ENCODE measurements around the gene GBA3.

Gene GBA3

DNA sequence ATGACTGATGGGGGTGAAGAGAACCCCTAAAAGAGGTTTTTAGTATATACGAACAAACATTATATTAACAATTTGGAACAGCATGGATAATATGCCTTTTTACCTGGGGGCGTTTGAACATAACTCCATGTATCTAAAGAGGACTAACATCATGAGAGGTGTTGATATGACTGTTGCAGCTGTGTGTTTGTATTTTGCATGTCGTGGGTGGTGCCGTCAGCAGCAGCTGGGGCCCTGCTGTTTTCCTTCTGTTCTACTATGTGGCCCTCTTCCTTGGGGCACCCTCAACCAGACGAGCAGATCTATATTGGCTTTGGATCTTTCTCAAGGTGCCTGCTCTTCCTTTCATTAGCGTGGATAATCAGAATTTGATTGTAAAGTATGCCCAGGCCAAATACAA is 11.2 kb downstream of the GBA3 start:
- DNase-seq, result no peak

DNA sequence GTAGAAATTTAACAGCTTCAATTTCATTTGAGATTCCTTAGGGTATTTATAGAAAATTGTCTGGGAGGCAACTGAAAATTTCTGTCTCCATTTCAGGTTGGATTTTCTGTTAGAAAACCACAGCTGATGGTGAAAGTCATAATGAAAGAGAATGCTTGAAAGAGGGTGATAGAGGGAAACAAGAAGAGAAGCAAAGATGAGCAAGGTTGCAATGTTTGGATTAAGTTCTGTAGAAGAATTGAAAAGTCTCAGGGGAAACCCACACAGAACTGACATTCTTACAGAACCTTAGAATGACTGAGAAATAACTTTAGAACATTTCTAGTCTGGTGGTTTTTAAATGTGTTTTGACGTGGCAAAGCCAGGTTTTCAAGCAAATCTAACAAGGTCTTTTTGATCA is 14.7 kb downstream of the GBA3 start:
- no peak for DNase-seq

DNA sequence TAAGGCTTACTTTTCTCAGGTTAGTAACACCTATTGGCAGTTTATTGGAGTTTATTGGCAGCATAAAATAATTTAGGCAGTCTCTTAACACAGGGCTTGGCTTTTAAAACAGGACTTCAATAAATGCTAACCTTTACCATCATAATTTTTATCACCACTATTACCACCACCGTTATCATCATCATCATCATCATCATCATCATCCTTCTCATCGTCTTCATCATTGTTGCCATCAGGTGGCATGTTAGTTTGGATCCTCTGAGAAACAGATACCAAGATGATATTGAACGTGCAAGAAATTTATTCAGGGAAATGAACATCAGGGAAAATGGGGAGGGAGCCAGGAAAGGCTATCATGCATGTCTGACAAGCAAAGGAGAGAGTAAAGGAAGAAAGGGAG is 16.2 kb downstream of the GBA3 start:
- DNase-seq, result no peak

- DNase-seq, result no peak
Observed at GRCh38 chr4:22712105-22712504, 19.4 kb downstream of the GBA3 start.

DNA sequence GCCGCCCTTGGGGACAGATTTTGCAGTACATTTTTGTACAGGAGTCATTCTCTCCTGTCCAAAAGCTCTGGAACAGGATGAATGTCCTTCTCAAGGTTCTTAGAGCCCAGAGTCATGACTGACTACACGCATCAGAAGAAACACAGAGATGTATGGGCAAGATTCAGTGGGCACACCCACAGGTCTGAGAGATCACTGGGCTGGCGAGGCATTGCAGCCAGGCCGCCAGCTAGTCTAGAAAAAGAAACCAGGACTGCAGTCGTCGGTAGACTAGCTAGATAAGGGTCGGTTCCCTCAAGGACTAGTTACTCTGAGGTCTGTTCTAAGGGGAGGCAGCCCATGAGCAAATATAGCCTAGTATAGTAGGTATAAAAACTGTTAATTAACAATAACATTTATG is 19.8 kb downstream of the GBA3 start:
- DNase-seq, result no peak

GRCh38 chr4:22713841-22714240 is 21.1 kb downstream of the GBA3 start:
- DNase-seq, result no peak

- DNase-seq, result no peak
Observed at GRCh38 chr4:22719218-22719617, 26.5 kb downstream of the GBA3 start.

- DNase-seq, result no peak
Observed at GRCh38 chr4:22720091-22720490, 27.4 kb downstream of the GBA3 start.

GRCh38 chr4:22721204-22721603 is 28.5 kb downstream of the GBA3 start:
- DNase-seq, result no peak

GRCh38 chr4:22730021-22730420 is 37.3 kb downstream of the GBA3 start:
- no peak for DNase-seq

DNA sequence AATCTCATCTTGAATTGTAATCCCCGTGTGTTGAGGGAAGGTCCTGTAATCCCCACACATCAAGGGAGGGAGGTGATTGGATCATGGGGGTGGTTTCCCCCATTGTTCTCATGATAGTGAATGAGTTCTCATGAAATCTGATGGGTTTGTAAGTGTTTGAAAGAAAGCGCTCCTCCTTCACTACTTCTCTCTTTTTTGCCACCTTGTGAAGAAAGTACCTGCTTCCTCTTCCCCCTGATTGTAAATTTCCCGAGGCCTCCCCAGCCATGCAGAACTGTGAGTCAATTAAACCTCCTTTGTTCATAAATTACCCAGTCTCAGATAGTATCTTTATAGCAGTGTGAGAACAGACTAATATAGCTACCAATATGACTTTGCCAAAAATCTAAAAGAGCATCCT is 41.1 kb downstream of the GBA3 start:
- no peak for DNase-seq

GRCh38 chr4:22736912-22737311 is 44.2 kb downstream of the GBA3 start:
- no peak for DNase-seq

DNA sequence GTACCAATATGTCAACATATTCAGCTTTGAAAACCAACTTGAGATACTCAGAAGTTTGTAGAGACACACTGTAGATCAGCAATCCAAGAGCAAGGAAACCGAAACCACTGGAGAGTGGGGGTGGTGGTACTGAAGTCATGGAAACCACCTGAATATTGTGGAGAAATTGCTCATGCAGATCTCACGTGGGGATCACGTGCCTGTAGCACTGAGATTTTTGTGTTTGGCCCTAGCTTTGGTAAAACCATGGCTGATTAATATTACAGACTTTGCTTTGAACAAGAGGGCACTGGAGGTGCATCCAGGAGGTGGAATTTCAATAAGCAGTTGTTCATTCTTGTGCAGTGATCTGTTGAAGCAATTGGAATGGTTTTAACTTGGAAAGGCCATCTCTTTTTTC is 47.2 kb downstream of the GBA3 start:
- DNase-seq, result no peak

- DNase-seq, result no peak
Observed at GRCh38 chr4:22741744-22742143, 49.0 kb downstream of the GBA3 start.

DNA sequence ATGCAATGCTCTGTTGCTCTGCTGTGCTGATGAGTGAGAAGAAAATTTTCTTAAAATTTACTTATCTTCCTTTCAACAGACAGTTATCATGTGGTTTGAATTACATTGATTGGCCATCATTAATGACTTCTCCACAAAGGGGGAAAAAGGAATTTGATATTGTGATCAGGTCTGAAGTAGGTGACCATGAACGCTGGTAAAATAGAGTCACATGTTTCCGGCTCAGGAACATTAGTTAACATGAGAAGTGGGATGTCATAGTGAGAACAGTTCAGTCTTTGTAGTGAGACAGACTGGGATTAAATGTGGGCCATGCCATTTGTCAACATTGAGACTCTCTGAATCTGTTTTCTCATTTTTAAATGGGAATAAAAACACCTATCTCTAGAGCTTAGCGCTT is 50.6 kb downstream of the GBA3 start:
- no peak for DNase-seq

- no peak for DNase-seq
Observed at GRCh38 chr4:22744478-22745062, 51.8 kb downstream of the GBA3 start.

DNA sequence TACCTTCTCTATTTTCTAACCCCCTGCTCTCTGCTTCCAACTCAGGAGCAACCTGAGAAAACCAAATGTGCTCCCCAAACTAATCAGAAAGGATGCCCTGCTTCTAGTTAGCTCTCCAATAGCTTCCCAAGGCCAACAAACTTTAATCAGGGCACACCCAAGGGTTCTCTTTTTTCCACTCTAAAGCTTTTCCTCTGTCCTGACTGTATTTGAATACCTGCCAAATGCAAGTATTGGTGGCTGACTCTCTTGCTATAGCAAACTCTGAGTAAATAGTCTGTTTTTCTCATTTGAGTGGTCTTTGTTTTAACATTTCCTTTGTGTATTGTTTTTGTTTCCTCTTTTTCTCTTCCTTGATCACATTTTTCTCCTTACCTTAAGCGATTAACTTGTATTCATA is 52.5 kb downstream of the GBA3 start:
- DNase-seq, result no peak

- no peak for DNase-seq
Observed at GRCh38 chr4:22754116-22754515, 61.4 kb downstream of the GBA3 start.

DNA sequence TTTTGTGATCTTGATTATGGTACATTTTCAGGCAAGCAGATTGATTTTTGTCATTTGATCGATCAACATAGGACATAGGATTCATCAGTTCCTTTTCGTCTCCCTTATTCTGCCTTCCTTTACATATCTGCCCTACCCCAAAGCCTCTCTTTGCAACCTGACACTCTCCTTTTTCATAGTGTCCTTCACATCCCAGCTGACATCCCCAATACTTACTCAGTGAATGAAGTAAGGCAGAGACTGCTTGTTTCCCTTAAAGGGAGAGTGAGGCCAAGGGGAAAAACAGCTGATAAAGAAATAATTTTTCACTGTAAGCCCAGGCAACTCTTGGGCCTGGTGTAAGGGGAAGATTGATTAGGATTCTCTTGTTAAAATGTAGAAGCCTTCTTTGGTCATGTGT is 69.8 kb downstream of the GBA3 start:
- DNase-seq, result no peak

DNA sequence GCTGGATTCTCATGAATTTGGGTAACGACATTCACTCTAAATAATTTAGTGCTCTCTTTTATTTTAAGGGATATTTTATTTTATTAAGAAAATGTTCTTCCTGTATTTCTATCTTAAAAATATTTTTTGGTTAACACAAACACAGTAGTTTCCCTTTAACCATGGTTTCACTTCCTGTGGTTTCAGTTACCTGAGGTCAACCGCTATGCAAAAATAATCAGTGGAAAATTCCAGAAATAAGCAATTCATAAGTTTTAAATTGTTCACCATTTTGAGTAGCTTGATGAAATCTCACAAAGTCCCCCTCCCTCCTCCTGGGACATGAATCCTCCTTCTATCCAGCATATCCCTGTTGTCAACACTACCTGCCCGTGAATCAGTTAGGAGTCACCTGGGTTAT is 71.4 kb downstream of the GBA3 start:
- no peak for DNase-seq

- DNase-seq, result no peak
Observed at GRCh38 chr4:22766068-22766467, 73.3 kb downstream of the GBA3 start.

GRCh38 chr4:22778547-22779163 is 85.9 kb downstream of the GBA3 start:
- DNase-seq, result no peak

DNA sequence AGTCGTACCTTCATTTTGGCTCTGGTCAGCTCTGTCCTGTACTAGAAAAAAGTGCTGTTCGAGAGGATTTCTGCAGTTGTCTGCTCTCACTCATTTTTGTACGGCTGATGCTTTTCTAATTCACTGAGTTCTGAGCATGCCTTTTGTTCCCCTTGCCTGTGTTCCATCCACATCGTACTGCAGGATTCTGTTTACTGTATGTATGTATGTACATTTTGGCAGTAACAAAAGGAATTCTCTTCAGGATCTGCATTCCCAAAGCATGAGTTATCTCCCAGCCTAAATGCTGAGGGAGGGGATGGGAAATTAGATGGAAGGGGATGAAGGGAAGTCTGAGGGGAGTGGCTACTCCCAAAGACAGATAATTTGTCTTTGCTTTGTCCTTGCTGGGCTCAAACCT is 87.6 kb downstream of the GBA3 start:
- no peak for DNase-seq

GRCh38 chr4:22780797-22781196 is 88.1 kb downstream of the GBA3 start:
- DNase-seq, result no peak

GRCh38 chr4:22787753-22788375 is 95.1 kb downstream of the GBA3 start:
- no peak for DNase-seq

Measured in NCI-H1092 treated with DMSO at 0.1 percent for 48 hours (cell line).